Right ventricle myocardium superior (tissue), 1 donor: ENCODE results near the gene NRCAM. TPM values are rescaled to one million over a fixed set of nuclear protein-coding genes. Genes with fewer than 3 reads are reported as not detected.
A peak's percentile ranks its signal among the peaks of the same experiment; 100 is the strongest.

ENCODE experiments used
- ATAC-seq: fragments of 200-7000 bp; cut with Tn5 transposase; one replicate; pipeline ENCODE4 v1.9.1; 2020; ENCODE audit warnings: mild to moderate bottlenecking; ENCODE audit not compliant: poor library complexity
- DNase-seq: peaks from one replicate; pipeline ENCODE4 v3.0.0-alpha.2; 2020
- intact Hi-C: fragments of 100-400 bp; cut with DNase I; formaldehyde crosslinking; loops from one replicate; pipeline ENCODE4 v1.11.2; 2022
- total RNA-seq: library from RNA; stranded (reverse); fragmentation: NEBNext Ultra II Directional; extraction: Animal tissue kit (Norgen Biotek cat#: 25700); gene quantifications from one replicate; pipeline ENCODE4 v1.2.1, GENCODE V29; 2021
- donor health status: DM: no; HTN: yes; CAD: no; lungs with severe emphysema.

The NRCAM gene
- total RNA-seq, 1 donor from 2014 or later: 0.27 TPM

DNA sequence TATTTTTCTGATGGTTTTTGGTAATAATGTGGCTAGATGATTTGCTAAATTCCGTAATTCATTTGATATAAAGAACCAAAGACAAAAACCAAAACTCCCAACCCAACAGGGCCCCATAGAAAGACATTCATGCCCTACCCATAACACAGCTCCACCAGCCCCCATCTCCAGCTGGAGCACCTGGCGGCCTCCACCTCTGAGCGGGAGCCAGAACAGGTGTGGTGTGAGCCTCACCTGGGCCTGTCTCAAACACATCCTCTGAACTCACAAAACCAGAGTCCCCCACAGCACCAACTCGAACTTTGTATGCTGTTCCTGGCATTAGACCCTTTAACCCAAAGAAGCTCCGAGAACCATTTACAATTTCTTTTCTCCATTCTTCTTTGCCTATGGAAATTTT, 289.5 kb downstream of the NRCAM start:
- intact Hi-C loops: no loop called here
- ATAC-seq (no peak), DNase-seq (no peak)

DNA sequence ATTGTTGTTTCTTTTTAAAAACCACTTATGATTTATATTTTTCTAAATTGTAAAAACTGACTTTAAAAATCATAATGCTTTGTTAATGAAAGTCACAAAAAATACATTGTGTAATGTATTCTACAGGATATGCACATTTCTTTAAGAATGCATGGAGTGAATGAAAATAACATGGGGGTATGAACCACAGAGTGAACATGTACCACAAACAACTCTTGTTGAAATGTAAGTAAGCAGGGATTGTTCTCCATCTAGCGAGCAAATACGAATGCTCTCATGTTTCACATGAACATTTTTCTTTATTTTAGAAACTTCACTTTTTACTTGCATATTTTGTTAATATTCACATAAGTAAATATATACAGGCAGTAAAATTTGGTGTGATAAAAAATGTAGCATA, 290.5 kb downstream of the NRCAM start:
- intact Hi-C loops: no loop called here
- DNase-seq (no peak), ATAC-seq (no peak)

DNA sequence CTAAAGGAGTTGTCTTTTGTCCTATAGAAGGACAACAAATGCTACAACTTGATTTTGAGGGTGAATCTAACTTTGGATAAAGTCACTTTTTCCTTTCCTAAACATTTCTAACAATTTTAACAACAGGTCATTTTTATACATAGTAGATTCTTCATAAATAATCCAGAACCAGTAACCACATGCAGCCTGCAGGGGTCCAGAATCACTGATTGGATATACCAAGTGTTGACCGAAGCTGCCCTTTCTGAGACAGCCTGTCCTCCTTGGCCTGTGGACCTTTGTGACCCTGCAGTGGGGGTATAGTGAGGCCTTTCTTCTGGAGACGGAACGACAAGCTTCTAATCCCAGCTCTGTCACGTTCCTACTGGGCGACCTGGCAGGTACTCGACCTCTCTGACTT, 291.3 kb downstream of the NRCAM start:
- ATAC-seq (no peak), DNase-seq (no peak)
- intact Hi-C loops: no loop called here

DNA sequence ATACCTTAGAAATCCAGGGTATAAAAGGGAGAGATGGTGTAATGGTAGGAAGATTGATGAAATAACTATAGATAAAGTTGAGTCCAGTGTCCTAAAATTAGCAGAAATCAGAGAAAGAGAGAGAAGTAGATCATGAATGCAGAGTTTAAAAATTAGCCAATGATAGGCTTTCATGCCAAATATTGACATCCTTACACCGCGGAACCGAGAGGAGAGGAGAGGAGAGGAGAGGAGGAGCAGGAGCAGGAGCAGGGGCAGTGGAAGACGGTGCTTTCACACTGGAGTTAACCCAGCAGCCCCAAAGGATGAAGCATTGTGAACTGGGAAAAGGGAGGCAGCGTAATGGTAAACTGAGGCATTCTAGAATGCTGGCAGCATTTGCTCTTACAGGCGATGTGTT, 291.9 kb downstream of the NRCAM start:
- intact Hi-C loops: no loop called here
- DNase-seq: no peak
- no peak for ATAC-seq

DNA sequence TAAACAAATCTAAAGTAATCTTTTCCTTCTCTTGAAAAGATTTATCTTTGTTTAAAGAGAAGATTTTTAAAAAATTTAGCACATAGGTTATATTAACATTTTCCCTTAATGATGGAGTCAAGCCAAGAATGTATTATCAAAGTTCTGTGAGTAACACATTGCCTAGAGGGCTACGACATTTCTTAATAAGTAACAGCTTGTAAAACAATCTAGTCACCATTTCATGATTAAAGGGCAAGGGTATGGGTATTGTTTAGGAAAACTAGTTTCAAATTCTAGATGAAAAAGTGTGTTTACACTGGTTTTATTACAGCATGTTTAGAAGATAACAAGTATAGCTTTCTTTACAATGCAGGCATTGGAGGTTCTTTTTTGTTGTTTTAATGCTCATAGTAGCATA, 297.5 kb downstream of the NRCAM start:
- intact Hi-C loops: no loop called here
- no peak for DNase-seq
- no peak for ATAC-seq

DNA sequence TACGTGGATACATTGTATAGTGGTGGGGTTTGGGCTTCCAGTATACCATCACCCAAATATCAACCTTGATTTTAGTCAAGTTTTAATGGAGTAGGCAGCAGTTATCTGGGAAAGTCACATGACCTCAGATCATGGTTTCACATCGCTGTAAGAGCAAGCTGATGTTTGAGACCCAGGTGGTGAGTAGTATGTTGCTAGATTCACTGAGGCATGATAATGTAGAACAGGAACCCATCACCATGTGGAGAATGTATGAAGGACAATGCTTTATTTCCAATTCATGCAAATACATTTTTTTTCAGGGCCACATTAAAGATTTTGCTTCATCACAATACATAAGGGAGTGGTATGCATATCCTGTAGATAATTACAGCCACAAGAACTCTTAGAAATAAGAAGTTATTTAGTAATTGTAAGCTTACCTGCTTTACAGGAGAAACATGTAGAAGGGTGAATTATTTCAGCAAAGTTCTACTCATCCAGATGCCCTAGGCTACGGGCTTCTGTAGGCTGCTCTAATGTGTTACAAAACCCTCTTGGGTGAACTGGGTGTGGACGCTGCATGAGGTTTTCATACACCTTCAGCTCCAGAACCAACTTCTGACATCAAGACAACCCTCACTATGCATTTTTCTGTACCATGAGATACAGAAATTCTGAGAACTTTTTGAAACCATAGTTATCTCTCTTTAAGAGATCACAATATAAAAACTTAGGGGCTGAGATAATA, 298.5 kb downstream of the NRCAM start:
- no peak for ATAC-seq
- intact Hi-C loops: no loop called here

DNA sequence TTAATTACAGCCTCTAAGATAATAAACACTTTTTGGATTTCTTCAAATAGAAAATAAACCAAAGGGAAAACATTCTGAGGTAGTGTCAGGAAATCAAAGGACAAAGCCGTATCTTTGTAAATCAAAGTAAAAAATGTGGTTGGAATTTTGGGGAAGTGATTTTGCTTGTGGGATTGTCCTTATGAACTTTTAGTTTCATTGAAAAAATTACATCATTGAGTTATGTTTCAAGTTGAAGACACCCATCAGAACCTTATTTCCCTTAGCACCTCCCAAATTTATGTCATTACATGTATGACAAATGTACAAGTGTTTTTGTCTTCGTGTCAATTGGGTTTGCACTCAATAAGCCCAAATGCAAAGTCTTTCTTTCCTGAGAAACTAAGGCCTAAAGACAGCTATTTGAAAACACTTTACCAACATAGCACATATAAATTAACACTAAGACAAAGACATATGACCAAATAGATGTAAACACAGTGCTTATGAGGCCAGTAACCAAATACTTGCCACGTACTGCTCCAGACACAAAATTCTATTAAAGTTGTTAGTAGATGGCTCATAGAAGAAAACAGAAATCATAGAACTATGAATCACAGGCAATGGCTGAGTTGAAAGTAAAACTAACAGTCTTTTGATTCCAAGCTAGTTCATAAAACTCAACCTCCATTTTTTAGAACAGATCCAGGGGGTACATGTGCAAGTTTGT, 299.2 kb downstream of the NRCAM start:
- intact Hi-C loops: no loop called here
- DNase-seq: no peak
- no peak for ATAC-seq

More for the DNA sequence above, 298.5 kb downstream of the NRCAM start:
- DNase-seq: no peak

DNA sequence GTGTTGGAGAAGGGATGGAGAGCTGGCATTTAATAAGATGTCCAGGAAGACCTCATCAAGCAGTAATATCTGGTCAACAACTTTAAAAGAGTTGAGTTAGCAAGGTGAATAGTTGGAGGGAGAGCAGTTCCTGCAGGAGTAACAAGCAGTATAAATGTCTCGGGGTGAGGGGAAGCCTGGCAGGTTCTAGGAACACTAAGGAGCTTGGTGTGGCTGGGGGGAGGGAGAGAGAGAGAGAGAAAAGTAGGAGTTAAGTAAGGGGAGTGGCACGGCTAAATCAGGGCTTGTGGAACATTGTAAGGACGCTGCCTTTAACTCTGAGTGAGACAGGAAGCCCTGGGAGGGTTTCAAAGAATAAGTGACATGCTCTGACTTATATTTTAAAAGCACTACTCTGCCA, 304.0 kb downstream of the NRCAM start:
- ATAC-seq: no peak
- intact Hi-C loops: no loop called here

DNA sequence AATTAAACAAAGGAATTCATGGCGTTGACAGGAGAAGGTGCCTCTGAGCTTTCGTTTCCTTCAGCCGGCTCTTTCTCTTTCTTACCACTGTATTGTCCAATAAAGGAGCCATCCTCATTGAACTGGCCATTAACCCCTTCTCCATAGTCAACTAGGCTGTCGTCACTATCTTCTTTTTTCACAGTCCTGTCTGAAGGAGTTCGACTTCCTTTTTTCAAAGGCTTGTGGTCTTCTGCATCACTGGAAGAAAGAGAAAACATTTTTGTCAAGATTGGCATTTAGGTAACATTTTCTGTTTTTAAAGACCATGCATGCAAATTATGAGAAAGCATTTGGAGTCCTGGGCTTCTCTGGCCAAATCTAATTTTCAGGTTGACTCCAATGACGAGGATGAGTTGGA, 306.3 kb downstream of the NRCAM start:
- DNase-seq (no peak), ATAC-seq (no peak)
- intact Hi-C loops: loop anchor here (5.0 to 10.0 kb wide), 3 partner anchors 205 to 405 kb away; partner anchors contain the start of gene CBLL1

More for the DNA sequence above, 304.0 kb downstream of the NRCAM start:
- DNase-seq: no peak

DNA sequence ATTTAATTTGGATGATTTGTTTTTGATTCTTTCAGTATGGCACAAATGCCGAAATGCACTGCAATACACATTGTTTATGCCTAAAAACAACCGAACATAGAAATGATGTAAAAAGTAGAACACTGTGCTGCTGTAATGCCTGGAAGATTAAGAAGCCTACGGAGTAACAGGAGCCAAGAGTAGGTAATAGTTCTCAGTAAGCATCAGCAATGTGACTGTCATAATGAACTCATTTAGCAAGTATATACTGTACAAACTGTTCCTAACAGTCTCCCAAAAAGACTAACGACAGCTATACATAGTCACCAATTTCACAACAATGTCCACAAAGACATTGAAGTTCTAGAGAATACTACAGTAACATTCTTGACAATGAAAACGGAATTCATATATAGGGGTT, 307.1 kb downstream of the NRCAM start:
- ATAC-seq (no peak), DNase-seq (no peak)
- intact Hi-C loops: loop anchor here (5.0 to 10.0 kb wide), 3 partner anchors 204 to 404 kb away; partner anchors contain the start of gene CBLL1

DNA sequence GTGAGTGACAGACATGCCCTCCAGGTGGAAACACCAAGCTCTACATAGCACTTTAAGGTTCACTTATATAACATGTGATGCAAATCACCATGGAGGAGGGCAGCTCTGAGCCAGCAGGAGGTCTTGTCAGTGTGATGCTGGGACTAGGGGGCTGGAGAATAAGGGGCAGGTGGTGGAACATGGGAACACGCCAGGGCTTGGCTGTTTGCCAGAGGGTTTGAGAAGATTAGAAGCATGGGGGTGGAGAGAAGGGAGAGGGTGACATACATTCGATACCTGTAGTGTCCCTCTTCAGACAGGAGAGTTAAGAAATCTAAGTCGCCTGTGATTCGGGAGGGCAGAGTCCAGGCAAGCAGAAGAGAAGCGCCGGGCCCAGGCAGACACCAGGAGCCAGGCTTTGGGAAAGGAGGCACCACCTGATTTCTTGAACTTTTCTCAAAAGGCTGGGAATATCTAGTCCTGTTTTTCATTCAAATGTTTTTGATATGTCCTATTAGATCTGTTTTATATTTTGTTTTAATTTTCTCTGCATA, 309.1 kb downstream of the NRCAM start:
- ATAC-seq (no peak), DNase-seq (no peak)
- intact Hi-C loops: loop anchor here (5.0 to 10.0 kb wide), 3 partner anchors 202 to 402 kb away; partner anchors contain the start of gene CBLL1

DNA sequence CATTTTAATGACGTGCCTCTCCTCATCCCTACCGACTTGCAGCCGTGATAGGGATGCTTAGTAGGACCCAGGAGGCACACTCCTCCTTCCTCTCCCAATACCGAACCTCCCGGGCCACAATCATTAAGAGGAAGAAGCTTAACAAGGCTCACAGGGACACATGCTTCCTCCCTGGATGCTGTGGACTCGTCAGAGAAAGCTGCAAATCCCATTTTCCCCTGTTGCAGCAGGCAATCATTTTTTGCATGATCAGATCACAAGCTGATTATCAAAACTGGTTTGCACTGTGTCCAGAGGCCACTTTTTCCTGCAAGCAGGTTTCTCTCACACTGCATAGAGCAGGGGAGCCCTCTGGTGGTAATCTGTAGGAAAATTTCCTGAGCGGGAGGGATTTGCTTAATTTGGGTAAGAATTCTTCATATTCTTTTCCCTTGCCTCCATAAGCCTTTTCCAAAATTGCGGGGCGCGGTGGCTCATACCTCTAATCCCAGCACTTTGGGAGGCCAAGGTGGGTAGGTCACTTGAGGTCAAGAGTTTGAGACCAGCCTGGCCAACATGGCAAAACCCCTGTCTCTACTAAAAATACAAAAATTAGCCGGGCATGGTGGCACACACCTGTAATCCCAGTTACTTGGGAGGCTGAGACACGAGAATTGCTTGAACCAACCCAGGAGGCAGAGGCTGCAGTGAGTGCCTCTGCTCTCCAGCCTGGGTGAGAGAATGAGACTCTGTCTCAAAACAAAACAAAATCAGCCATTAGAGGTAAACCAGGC, 310.0 kb downstream of the NRCAM start:
- no peak for DNase-seq
- intact Hi-C loops: loop anchor here (5.0 to 10.0 kb wide), 3 partner anchors 201 to 401 kb away; partner anchors contain the start of gene CBLL1
- peak; percentile 94 for ATAC-seq

DNA sequence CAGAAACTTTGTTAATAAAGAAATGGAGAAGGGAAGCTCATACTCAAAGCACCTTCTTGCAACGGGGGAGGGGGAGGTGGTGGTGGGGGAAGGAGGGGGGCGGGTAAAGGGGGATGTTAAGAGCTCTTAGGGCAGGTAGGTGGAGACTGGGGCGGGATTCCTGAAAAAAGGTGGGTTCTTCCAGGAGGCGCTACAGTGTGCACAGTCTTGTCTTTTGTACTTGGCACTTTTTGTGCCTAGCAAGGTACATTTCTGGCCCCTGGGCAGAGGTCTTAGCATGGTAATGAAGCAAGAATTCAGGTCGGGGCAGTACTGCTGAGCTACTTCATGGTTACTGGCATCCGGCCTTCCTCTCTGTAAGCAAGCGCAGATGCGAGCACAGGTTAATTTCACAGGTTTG, 310.8 kb downstream of the NRCAM start:
- ATAC-seq (no peak), DNase-seq (no peak)

DNA sequence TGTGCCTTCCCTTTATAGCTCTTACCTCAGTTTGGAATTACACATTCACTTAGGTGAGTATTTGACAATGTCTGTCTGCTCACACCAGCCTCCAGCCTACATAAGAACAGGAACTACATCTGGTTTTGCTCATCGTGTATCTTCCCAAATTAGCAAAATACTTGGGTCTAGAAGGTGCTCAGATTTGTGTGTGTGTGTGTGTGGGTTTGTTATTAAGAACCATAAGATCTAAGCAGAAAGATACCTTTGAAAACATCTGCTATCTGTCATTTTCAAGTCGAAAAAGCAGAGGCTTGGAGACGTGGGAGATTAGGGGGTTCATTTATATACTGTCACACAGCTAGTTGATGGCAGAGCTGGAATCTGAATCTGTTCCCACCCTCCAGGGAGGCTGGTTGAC, 311.3 kb downstream of the NRCAM start:
- intact Hi-C loops: loop anchor here (5.0 to 10.0 kb wide), 4 partner anchors 38 to 400 kb away; partner anchors contain the start of gene CBLL1
- DNase-seq: no peak
- ATAC-seq: no peak

More for the DNA sequence above, 310.8 kb downstream of the NRCAM start:
- intact Hi-C loops: loop anchor here (5.0 to 10.0 kb wide), 3 partner anchors 201 to 401 kb away; partner anchors contain the start of gene CBLL1

DNA sequence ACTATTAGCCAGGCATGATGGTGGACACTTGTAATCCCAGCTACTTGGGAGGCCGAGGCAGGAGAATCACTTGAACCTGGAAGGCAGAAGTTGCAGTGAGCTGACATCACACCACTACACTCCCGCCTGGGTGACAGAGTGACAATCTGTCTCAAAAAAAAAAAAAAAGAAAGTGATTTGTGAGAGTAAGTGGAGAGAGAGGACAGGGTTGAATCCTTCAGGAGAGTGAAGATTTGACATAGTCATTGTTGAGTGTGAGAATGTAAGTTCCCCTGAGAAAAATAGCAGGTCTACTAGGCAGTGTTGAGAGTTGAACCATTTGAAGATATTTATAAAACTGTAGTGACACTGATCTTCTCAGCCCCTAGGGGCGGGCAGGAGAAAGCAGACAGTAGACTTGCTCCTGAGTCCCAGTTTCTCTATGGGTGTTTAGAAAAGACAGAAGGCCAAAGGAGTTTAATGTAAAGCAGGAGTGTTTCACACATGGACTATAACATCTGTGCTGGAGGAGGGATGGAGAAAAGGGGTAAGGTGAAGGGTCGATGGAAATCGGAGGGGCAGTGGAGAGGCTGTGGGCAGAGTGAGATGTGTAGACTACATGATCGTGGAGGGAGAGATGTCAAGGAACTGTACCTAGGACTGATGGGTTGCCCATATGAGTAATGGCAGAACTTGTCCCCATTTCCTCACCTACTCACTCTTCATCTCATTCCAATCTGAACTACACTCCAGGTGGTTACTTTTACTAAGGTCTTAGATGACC, 312.4 kb downstream of the NRCAM start:
- intact Hi-C loops: loop anchor here (5.0 to 10.0 kb wide), 3 partner anchors 37 to 399 kb away; partner anchors contain the start of gene CBLL1
- no peak for ATAC-seq
- DNase-seq: no peak

DNA sequence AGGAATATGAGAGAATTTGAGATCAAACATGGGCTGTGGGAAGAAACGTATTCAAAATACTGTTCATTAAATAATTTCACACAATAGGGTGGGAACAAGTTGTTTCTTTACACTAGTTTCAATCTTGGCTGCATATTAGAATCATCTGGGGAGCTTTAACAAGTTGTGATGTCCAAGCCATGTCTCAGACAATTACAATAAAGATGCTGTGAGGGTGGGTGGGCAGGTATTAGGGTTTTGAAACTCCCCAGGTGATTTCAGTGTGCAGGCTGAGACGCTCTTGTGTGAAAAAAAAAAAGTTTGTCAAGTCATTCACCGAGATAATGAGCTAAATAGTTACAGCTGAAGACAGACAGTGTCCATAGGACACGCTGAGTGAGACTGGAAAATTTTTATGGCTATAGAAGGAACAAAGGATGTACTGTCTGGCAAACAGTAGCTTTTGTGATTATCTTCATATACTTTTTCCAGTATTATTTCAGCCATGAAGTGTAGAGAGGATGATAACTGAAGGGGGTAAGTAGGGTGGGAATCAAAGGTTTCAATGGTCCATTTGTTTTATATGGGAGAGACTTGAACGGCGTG, 313.5 kb downstream of the NRCAM start:
- intact Hi-C loops: loop anchor here (5.0 to 10.0 kb wide), 3 partner anchors 35 to 398 kb away; partner anchors contain the start of gene CBLL1
- ATAC-seq (no peak), DNase-seq (no peak)

DNA sequence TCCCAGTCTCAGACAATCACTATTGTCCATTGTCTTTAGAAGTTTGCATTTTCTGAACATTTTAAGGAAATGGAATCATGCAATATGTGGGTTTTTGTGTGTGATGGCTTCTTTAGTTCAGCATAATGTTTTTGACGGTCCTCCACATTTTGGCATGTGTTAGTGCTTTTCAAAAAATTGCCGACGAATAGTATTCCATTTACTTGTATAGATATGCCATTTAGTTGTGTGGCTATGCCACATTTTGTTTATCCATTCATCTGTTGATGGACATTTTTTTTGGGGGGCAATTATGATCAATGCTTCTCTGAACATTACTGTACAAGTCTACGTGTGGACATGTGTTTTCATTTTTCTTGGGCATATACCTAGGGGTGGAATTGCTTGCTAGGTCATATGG, 314.1 kb downstream of the NRCAM start:
- intact Hi-C loops: loop anchor here (5.0 to 10.0 kb wide), 3 partner anchors 35 to 397 kb away; partner anchors contain the start of gene CBLL1
- no peak for DNase-seq

More for the DNA sequence above, 314.1 kb downstream of the NRCAM start:
- no peak for ATAC-seq
